Umbilical cord (tissue), 2 donors: ENCODE data around the gene KCNK6. TPM values are rescaled to one million over a fixed set of nuclear protein-coding genes. Genes with fewer than 3 reads are reported as not detected.
A peak's percentile ranks its signal among the peaks of the same experiment; 100 is the strongest.

Experiments
- DNase-seq: peaks from one replicate; pipeline ENCODE4 v3.0.0-alpha.2; 2015; ENCODE audit warnings: low spot score
- total RNA-seq: library from RNA; depleted of rRNA; stranded (reverse); fragments of >200 nt; gene quantifications from one replicate; pipeline ENCODE4 v1.2.3, GENCODE V29; 2014; ENCODE audit warnings: low replicate concordance; ENCODE audit not compliant: insufficient read depth

KCNK6 gene
- total RNA-seq, 1 donor from 2014 or later: 12.3 TPM

DNA sequence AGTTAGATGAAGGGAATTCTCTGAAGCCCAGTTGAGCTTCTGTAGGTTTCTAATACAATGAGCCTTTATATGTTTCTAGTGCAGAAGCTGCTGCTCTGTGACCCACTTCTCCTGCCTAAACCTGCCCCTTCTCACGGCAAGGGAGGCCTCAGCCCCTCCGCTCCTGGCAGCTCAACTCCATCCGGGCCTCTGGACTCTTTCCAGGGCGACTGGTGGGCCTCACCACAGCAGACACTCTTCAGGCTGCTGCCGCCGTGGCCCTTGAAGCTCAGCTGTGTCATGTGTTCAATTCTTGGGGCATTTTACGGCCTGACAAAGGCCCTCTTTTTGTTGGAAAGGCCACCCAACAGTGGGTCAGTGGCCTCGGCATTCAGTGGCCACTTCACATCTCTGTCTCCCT, 25.6 kb upstream of the KCNK6 start:
- no peak for DNase-seq

DNA sequence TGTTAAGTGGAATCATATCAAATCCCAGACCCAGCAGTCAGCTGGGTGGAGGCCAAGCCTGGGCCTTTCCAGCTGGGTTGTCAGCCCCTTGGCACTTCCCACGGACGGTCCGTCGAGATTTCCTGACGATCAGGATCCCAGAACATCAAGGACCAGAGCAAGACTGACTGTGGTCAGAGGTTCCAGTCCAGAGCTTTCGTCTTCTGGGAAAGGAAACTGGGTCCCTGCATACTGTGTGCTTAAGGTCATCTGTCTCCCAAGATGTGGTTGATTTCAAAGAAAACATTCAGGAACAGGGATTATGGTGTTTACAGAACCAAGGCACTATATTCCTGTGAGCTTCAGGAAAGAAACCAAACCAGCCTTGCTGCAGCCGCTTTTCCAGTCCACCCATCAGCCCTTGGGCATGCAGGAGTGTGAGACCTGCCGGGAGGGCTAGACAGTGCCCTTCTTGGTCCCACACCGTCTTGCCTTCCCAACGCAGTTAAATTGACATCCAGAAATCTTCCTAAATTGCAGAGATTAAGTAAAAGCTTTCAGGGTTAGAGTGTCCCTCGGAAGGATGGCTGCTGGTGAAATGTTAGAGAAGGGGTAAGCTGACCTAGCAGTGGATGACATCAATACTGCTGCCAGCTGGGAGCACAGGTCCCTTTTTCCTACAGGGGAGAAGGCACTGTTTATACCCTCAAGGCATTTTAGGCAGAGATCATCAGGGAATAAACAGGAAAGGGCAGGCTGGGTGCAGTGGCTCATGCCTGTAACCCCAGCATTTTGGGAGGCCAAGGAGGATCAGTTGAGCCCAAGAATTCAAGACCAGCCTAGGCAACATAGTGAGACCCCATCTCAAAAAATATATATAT, 20.6 kb upstream of the KCNK6 start:
- peak; percentile 66 for DNase-seq

DNA sequence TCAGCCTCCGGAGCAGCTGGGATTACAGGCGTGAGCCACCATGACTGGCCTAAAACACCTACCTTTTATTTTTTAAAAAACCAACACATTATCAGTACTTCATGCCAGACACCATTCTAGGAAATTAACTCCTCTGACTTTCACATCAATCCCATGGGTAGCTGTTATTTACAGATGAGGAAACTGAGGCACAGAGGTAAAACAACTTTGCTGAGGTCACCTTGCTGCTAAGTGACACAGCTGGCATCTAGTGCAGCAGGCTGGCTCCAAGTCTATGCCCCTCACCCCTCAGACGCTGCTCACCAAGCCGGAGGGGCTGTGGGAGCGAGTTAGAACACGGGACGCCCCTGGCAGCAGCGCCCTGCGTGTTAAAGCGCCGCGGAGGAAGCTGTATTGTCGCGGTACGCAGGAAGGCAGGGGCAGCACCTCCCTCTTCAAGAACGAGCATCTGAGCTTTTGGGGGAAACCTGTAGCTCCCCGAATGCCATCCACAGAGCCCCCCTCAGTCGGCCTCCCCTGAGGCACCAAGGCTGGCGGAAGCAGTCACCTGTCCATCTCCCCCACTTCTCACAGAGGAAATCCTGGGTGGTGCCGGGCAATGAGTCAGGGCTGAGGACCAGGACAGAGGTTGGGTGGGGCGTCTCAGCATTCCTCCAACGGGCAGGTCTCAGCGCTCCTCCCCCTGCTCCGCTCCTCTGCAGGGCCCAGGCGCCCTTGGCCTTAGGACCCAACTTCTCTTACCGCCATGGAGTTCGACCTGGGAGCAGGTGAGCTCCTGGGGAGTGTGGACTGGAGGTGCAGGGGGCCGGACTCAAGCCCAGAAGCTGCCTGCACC, 15.9 kb upstream of the KCNK6 start, which contains the start of gene C19orf33:
Gene C19orf33, plus strand, starts transcription at position 735 of the 835 bp plus-strand sequence. Its CDS starts 11 bp downstream, at position 746.
- peak; percentile 62 for DNase-seq

DNA sequence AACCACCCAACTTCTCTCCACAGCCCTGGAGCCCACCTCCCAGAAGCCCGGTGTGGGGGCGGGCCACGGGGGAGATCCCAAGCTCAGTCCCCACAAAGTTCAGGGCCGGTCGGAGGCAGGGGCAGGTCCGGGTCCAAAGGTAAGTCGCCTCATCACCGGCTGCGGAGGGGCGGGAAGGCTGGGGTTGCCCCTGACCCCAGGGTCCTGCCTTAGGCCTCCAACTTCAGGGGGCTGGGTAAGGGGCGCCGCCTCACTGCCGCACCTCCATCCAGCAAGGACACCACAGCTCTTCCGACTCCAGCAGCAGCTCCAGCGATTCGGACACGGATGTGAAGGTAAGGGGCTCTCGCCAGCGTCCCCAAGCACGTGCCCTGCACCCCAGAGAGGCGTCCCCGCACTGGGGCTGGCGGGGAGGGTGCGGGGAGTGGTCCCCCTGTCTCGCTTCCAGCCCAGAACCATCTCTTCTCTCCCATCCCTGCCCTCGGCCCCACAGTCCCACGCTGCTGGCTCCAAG, 15.2 kb upstream of the KCNK6 start:
- no peak for DNase-seq

DNA sequence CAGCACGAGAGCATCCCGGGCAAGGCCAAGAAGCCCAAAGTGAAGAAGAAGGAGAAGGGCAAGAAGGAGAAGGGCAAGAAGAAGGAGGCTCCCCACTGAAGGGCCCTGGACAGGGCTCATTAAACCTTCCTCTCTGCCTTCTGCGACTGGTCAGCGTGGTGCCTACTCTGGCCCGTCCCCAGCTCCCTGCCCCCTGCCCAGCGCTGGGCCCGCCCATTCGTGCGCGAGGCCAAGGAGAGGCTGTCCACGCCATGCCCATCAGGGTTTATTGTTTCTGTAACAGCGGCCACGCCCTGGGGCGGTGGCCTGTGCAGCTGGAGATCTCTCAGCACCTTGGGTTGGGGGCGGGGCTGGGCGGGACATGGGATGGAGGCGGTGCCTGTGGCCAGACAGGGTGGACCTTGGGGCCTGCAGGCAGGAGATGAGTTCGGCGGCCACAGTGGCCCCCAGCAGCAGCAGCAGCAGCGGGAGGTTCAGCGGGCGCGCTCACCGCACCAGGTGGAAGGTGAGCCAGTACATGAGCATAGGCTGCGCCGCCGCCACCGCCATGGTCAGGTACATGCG, 14.7 kb upstream of the KCNK6 start:
- DNase-seq: peak; percentile 78

DNA sequence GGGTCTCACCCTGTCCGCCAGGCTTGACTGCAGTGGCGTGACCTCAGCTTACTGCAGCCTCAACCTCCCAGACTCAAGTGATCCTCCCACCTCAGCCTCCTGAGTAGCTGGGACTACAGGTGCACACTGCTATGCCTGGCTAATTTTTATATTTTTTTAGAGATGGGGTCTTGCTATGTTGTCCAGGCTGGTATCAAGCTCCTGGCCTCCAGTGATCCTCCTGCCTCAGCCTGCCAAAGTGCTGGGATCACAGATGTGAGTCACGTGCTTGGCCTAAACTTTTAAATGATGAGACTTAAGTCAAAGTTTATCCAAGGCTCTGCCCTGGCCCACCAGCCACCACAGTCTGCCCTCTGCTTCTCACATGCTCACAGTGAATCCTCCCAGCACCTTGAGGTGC, 13.4 kb upstream of the KCNK6 start:
- no peak for DNase-seq

DNA sequence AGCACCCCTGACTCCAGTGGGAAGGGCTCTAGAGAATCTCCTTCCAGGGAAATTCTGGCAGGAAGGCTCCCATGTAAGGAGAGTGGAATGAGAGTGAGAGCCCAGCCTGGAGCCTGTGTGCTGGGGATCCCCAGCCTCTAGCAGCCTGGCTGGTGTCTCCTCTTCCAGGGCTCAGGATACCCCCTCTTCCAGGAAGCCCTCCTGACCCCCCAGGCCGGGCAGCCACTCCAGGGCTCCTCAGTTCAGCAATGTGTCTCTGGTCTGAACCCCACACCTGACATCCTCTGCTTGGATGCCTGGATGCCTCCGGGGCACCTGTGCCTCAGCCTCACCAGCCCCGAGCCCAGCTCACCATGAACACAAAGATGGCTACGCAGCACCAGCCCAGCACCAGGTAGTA, 12.6 kb upstream of the KCNK6 start:
- DNase-seq: no peak

DNA sequence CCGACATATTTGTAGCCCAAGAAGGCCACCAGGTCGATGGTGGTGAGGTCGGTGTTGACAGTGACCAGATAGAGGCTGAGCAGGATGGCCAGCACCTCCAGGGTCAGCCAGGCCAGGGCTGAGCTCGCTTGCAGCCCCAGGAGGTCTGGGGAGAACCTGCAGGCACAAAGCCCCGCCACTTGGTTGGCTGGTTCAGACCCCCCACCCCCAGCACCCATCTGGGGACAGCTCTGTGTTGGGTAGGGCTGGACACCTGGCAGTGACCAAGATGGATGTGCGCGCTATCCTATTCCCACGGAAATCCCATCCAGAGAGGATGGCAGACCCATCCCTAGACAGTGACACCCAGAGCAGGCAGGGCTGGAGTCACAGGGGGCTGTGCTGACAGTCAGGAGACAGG, 12.0 kb upstream of the KCNK6 start:
- no peak for DNase-seq

DNA sequence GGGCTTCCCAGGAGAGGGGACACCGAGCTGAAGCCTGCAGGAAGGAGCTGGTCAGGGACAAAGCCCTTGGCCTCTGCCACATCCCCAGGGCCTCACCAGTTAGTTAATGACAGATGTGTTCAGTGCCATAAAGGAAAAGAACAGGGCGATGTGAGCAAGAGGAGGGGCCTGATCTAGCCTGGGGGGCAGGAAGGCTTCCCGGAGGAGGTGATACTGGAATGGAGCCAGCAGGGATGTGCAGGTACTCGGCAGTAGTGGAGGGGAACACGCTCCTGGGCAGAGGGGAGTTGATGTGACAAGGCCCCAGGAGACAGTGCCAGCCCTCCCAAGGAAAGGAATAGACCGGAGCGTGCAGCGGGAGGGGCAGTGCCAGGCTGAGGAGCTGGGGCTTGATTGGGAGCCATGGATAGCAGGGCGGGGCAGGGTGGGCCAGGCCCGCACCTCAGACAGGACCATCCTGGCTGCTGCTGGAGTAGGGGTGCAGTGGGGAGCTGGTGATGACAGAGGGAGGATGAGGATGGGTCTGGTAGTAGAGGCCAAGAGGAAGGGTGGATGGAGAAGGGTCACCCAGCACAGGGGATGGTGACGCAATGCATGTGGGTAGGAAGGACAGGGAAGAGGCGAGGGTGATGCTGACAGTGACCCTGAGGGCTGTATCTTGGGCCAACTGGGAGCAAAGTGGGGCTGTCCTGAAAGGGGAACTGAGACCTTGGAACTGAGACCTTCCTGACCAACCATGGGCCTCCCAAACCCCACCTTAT, 11.5 kb upstream of the KCNK6 start:
- DNase-seq: no peak

DNA sequence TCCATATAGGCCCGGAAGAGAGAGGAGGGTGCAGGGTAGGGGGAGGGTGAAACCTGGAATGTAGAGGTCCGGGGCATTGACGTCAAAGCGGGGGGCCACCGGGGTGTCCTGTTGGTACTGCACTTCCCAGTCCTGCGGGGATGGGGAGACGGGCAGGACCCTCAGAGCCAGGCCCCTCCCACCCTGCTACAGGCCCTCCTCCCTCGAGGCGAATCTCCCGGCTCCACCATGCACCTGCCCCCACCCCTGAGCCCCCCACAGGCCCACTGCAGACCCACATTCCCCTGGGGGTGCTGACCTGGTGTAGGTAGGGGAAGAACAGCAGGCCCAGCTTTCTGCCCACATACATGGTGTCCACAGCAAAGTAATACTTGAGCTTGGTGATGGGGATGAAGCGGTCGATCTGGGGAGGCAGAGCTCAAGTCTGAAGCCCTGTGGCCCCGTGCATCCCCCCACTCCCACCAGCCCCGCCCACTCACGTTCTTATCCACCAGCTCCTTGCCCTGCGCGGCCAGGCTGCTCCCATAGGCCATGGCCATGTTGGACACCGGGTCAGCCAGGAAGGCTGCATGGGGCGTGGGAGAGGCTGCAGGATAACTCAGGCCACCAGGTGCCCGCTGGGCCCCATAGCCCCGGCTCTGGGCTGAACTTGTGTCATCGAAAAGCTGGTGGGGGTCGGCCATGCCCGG, 10.6 kb upstream of the KCNK6 start:
- no peak for DNase-seq

DNA sequence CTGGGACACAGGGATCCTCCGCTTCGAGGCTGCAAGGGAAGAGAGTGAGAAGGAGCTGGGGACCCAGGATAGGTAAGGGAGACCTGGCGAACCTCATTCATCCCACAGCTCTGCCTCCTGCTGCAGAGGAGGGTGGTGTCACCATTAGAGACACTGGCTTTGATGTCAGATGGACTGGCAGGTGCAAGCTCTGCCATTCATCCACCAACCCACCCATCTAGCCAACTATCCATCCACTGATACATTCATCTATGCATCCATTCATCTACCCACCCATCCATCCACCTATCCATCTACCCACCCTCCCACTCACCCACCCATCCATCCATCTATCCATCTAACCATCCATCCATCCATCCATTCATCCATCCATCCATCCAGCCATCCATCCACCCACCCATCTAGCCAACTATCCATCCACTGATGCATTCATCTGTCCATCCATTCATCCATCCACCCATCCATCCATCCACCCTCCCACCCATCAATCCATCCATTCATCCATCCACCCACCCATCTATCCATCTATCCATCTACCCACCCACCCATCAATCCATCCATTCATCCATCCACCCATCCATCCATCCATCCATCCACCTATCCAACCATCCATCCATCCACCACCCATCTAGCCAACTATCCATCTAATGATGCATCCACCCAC, 9.9 kb upstream of the KCNK6 start:
- DNase-seq: no peak

DNA sequence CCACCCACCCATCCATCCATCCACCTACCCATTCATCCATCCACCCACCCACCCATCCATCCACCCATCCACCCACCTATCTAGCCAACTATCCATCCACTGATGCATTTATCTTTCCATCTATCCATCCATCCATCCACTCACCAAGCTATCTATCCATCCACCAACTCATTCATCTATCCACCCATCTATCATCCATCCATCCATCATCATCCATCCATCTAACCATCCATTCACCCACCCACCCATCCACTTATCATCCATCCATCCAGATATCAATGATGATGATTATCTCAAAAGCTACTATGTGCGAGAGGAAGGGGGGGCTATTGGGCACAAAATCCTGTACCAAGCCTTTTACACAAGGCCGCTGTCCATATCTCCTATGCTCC, 9.4 kb upstream of the KCNK6 start:
- DNase-seq: no peak

DNA sequence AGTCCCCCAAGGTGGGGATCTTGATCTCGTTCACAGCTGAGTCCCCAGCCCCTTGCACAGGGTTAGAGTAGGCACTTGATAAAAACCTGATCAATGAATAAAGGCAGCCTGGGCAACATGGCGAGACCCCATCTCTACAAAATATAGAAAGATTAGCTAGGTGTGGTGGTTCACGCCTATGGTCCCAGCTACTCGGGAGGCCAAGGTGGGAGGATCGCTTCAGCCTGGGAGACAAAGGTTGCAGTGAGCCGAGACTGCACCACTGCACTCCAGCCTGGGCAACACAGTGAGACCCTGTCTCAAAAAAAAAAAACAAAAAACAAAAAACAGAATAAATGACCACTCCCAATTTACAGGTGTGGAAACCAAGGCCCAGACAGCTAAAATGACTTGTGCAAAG, 8.7 kb upstream of the KCNK6 start:
- no peak for DNase-seq

DNA sequence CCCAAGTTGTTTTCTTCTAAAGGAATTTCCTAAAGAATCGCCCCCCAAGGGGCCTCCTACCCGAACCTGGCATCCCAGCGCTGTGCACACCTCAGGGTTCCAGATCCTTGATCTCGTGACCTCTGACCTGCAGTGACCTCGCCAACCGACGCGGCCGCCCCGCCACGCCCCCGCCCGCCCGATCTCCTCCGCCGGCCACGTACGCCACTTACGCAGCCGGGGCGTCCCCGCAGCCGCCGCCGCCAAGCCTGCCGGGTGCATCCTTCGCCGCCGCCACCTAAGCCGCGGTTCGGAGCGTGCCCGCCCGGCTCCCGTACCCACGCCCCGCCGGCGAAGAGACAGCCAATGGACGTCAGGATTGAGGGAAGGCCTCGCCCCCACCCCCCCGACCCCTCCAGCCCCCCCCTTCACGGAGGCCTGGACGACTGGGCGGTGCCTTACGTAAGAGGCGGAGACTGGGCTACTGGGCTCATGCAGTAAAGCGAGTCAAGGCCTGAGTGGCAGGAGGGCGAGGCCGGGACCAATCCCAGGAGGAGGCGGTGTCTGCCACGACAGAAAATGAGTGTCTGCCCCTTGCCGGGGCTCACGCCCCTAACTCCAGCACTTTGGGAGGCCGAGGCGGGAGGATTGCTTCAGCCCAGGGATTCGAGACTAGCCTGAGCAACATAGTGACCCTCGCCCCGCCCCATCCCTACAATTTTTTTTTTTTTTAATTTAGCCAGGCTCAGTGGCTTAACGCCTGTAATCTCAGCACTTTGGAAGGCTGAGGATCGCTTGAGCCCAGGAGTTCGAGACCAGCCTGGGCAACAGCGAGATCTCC, 3.8 kb upstream of the KCNK6 start, which contains the start of gene YIF1B:
Gene YIF1B, minus strand, starts transcription at position 291 of the 820 bp plus-strand sequence. Its CDS starts 30 bp downstream, at position 261.
- DNase-seq: peak; percentile 99

DNA sequence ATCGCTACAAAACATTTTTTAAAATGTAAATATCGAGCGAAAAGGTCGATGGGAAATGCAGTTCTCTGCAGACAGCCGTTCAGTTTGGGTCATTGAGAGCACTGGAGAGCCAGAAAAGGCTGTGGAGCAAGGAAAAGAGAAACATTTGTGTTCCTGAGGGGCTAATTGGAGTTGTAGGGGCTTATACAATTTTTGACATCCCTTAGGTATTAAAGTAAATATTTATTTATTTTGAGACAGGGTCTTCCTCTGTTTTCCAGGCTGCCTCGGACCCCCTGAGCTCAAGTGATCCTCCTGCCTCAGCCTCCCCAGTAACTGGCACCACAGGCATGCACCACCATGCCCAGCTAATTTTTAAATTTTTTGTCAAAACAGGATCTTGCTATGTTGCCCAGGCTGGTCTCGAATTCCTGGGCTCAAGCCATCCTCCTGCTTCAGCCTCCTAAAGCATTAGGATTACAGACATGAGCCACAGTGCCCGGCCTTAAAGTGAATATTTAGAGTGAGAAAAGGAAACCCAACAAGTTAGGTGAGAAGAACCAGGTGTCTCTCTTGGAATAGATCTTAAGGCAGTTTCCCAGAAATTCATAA, 3.1 kb upstream of the KCNK6 start:
- no peak for DNase-seq

DNA sequence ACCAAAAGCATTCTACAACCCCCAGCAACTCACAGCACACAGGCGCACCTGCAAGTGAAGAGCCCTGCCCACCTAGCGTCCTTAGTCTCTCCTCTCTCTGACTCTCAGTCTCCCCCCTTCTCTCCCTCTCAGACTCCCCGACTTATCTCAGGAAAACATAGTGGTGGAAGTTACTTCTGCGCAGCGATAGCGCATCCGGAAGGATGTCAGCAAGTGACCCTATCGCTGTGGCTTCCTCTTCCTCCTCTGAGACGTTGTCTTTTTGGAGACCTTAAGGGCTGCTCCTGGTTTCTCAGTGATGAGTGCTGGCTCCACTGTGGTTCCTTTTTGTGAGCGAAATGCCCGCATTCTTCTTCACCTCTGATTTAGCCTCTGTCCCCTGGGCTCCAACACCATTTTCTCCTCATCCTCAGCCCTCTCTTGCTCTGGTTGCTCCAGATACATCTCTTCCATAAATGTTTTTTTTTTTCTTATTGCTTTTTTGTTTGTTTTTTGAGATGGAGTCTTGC, 2.5 kb upstream of the KCNK6 start:
- no peak for DNase-seq

DNA sequence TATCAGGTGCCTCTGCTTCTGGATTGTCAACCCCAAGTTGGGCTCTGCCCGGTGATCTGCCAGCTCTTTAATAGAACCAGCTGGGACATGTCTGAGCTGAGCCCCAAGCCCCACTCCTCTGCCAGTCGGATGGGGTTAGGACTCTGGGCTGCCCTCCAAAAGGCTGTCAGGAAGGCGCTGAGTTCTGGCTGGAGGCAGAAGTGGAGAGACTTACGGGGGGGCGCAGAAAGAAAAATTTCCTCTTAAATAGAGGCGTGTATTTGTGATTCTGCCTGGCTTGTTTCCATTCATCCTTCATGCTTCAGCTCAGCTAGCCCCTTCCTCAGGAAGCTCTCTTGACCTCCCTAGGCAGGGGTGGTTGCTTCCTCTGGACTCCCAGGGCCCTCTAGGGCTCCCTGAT, 985 bp upstream of the KCNK6 start:
- peak; percentile 80 for DNase-seq

DNA sequence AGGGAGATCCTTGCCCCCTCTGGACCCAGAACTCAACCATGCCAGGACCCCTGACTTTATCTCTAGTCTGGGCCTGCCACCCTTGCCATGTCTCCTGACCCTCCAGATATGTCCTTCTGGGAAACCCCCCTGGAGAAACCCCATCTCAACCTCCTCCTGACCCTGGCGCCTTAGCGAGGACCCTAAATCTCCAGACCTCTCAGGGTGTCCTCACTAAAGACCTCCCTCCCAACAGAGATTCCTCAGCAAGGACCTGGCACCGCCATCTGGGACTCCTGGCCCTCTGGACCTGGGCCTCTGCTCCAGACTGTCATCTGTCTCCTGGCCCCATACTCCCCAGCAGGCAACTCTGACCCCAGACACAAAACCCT, 1.3 kb downstream of the KCNK6 start:
- no peak for DNase-seq
